Left ventricle myocardium inferior (tissue), 1 donor: Measurements from ENCODE around the gene CCDC91. TPM values are rescaled to one million over a fixed set of nuclear protein-coding genes. Genes with fewer than 3 reads are reported as not detected.

Source experiments
- DNase-seq: peaks from one replicate; pipeline ENCODE4 v3.0.0-alpha.2; 2020
- H3K27ac ChIP-seq: fragments of 200-600 bp; replicated peaks from 2 replicates; pipeline ENCODE4 v1.8.0; 2021
- H3K27me3 ChIP-seq: fragments of 200-600 bp; 2 replicates; pipeline ENCODE4 v1.8.0; 2021; ENCODE audit warnings: low read depth
- H3K36me3 ChIP-seq: fragments of 200-600 bp; 2 replicates; pipeline ENCODE4 v1.8.0; 2021
- H3K4me1 ChIP-seq: fragments of 200-600 bp; 2 replicates; pipeline ENCODE4 v1.8.0; 2021
- H3K4me3 ChIP-seq: fragments of 200-600 bp; 2 replicates; pipeline ENCODE4 v1.8.0; 2021; ENCODE audit warnings: mild to moderate bottlenecking, moderate library complexity
- H3K9me3 ChIP-seq: fragments of 200-600 bp; replicated peaks from 2 replicates; pipeline ENCODE4 v1.8.0; 2021
- CTCF ChIP-seq: fragments of 200-600 bp; IDR thresholded peaks from 2 replicates; pipeline ENCODE4 v1.8.0; 2021; ENCODE audit warnings: antibody characterized with exemption, mild to moderate bottlenecking, borderline replicate concordance
- intact Hi-C: fragments of 100-400 bp; cut with micrococcal nuclease; formaldehyde crosslinking; loops from one replicate; pipeline ENCODE4 v1.11.0; 2022
- total RNA-seq: library from RNA; stranded (reverse); fragmentation: NEBNext Ultra II Directional; extraction: Animal tissue kit (Norgen Biotek cat#: 25700); gene quantifications from one replicate; pipeline ENCODE4 v1.2.1, GENCODE V29; 2021
- donor health status: DM: no; HTN: yes; CAD: no; lungs with severe emphysema.

CCDC91 gene
- total RNA-seq, 1 donor from 2014 or later = 46.4 TPM

- peaks cover 14% of the 10 kb centered on the region for H3K4me1 ChIP-seq
- no peak for TF ChIP-seq CTCF
- intact Hi-C loops = no loop called here
- no peaks in the 10 kb centered on the region for H3K36me3 ChIP-seq
- DNase-seq = no peak
- H3K27ac ChIP-seq = no peak overlapping the region
- H3K4me3 ChIP-seq = no peak overlapping the region
- H3K9me3 ChIP-seq = no peaks in the 10 kb centered on the region
- H3K27me3 ChIP-seq = no peaks in the 10 kb centered on the region
These were observed 231.1 kb downstream of the CCDC91 start for GRCh38 chr12:28421374-28421773.

GRCh38 chr12:28424965-28425364 lies 234.7 kb downstream of the CCDC91 start:
- Histone ChIP-seq H3K27ac (peak overlapping the region; percentile 48), H3K4me1 (peaks cover 14% of the 10 kb centered on the region), H3K9me3 (no peaks in the 10 kb centered on the region), H3K4me3 (no peak overlapping the region), H3K27me3 (no peaks in the 10 kb centered on the region), H3K36me3 (no peaks in the 10 kb centered on the region)
- DNase-seq = peak; percentile 23
- intact Hi-C loops = no loop called here
- no peak for TF ChIP-seq CTCF

- TF ChIP-seq CTCF = no peak
- Histone ChIP-seq H3K4me3 (no peak overlapping the region), H3K36me3 (no peaks in the 10 kb centered on the region), H3K27me3 (no peaks in the 10 kb centered on the region), H3K4me1 (peaks cover 14% of the 10 kb centered on the region), H3K27ac (peak overlapping the region; percentile 48), H3K9me3 (no peaks in the 10 kb centered on the region)
- intact Hi-C loops = no loop called here
- no peak for DNase-seq
These were observed 235.3 kb downstream of the CCDC91 start for GRCh38 chr12:28425526-28425925.

GRCh38 chr12:28427046-28427445 lies 236.8 kb downstream of the CCDC91 start:
- Histone ChIP-seq H3K27ac (no peak overlapping the region), H3K27me3 (no peaks in the 10 kb centered on the region), H3K4me3 (no peak overlapping the region), H3K9me3 (no peaks in the 10 kb centered on the region), H3K4me1 (peaks cover 14% of the 10 kb centered on the region), H3K36me3 (no peaks in the 10 kb centered on the region)
- no peak for DNase-seq
- intact Hi-C loops = no loop called here
- no peak for TF ChIP-seq CTCF

- no peak overlapping the region for H3K4me3 ChIP-seq
- intact Hi-C loops = no loop called here
- TF ChIP-seq CTCF = no peak
These were observed 249.9 kb downstream of the CCDC91 start for GRCh38 chr12:28440081-28440608.

More at GRCh38 chr12:28440081-28440608, 249.9 kb downstream of the CCDC91 start:
- Histone ChIP-seq H3K36me3 (no peaks in the 10 kb centered on the region), H3K27me3 (no peaks in the 10 kb centered on the region), H3K9me3 (no peaks in the 10 kb centered on the region), H3K4me1 (no peaks in the 10 kb centered on the region), H3K27ac (no peak overlapping the region)
- no peak for DNase-seq
